A549 (cell line): ENCODE data around the gene EPN1.

Experiments
- CTCF ChIP-seq: fragments of >200 bp; sonication (Bioruptor Twin); formaldehyde crosslinking; IDR thresholded peaks from 3 replicates; pipeline ENCODE4 v1.5.1; 2016
- EP300 ChIP-seq, 2 experiments: fragments of >200 bp; sonication (Bioruptor Twin); formaldehyde crosslinking; IDR thresholded peaks; 2 replicates in 1 of 2; 3 replicates in 1 of 2; pipeline ENCODE4 v1.6.1; 2016 to 2017
- JUN ChIP-seq, 2 experiments: fragments of >200 bp; sonication (Bioruptor Twin); formaldehyde crosslinking; IDR thresholded peaks; 2 replicates in 1 of 2; 3 replicates in 1 of 2; pipeline ENCODE4 v1.6.1; 2016 to 2017
- MAX ChIP-seq: IDR thresholded peaks from 2 replicates; pipeline ENCODE4 v1.6.1; 2012
- POLR2A ChIP-seq: IDR thresholded peaks from 2 replicates; pipeline ENCODE4 v1.6.1; 2012; ENCODE audit warnings: mild to moderate bottlenecking, low read length
- TF ChIP-seq, protein P1 (sequence below): fragments of 200-600 bp; sonication (generic); IDR thresholded peaks from 2 replicates; pipeline ENCODE4 v1.6.1; 2016; ENCODE audit warnings: antibody characterized with exemption, mild to moderate bottlenecking, moderate library complexity

DNA sequence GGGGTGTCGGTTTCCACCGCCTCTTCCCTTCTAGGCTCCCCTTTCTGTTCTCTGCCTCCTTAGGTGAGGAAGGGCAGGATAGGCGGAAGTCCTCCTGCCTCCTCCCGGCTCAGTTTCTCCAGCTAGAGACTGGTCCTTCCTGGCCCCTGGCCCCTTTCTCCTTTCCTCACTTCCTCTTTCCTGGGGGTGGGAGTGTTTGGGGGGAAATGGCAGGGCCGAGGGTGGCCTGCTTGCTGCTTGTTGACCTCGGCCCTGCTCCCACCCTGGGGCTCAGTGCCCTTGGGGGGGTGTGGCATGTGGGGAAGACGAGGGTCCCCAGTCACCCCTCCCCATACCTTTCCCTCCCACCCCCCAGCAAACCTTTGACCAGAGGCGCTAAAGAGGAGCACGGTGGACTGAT, 15.2 kb upstream of the EPN1 start:
- TF ChIP-seq EP300 (IDR thresholded peaks at IDR 0.05) (no peak), MAX (no peak), JUN (IDR thresholded peaks at IDR 0.05) (no peak), POLR2A (no peak), CTCF (no peak)
- TF ChIP-seq, protein P1, sequence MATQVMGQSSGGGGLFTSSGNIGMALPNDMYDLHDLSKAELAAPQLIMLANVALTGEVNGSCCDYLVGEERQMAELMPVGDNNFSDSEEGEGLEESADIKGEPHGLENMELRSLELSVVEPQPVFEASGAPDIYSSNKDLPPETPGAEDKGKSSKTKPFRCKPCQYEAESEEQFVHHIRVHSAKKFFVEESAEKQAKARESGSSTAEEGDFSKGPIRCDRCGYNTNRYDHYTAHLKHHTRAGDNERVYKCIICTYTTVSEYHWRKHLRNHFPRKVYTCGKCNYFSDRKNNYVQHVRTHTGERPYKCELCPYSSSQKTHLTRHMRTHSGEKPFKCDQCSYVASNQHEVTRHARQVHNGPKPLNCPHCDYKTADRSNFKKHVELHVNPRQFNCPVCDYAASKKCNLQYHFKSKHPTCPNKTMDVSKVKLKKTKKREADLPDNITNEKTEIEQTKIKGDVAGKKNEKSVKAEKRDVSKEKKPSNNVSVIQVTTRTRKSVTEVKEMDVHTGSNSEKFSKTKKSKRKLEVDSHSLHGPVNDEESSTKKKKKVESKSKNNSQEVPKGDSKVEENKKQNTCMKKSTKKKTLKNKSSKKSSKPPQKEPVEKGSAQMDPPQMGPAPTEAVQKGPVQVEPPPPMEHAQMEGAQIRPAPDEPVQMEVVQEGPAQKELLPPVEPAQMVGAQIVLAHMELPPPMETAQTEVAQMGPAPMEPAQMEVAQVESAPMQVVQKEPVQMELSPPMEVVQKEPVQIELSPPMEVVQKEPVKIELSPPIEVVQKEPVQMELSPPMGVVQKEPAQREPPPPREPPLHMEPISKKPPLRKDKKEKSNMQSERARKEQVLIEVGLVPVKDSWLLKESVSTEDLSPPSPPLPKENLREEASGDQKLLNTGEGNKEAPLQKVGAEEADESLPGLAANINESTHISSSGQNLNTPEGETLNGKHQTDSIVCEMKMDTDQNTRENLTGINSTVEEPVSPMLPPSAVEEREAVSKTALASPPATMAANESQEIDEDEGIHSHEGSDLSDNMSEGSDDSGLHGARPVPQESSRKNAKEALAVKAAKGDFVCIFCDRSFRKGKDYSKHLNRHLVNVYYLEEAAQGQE, result no peak
